Stimulated activated CD4-positive, alpha-beta T cell treated with anti-CD3 and anti-CD28 coated beads, Interleukin-4, amount 100 ng/mL, for 4 hours (primary cell): Measurements from ENCODE around the gene MB21D2.

Experiments used
- DNase-seq, 2 experiments: peaks; one replicate each; pipeline ENCODE4 v3.0.0-alpha.2; 2020

The MB21D2 gene

DNA sequence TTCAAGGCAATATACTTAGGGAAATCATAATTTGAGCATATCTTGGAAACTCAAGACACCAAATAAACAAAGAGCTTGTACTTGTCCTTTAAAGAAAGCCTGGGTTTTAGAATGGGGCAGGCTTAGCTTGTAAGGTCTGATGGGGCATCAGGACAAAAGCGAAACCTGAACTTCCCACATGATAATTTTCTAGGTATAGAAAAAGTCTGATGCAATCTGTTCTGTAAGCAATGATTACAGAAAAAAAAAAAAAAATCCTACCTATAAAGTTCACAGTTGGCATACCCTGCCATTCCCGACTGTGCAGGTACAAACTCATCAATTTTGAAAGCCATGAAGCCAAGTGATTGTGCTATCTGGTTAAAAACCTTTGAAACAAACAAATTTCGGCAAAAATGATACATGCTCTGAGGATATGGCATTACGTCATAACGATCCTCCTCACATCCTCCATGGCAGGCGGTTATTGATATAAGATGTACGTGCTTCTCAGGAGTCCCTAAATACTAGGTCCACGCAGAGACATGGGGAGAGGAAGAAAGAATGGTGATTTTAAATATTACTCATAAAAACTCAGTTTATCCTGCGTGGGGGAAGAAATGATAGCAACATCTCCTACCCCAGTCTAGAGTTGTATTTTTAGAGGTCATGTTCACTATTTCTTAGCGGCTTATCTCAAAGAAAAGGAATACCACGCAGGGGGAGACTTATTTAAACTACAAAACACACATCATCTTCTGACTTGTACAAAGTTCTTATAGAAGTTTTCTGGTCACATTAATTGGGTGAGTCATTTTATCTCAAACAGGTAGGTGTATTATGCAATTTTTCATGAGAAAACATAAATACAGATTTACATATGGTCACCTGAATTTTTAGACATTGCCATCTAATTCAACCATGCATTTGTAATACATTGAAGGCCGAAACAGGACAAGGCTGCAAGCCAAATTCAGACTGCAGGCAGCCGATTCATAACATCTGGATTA is 27.0 kb downstream of the MB21D2 start:
- no peak for DNase-seq

DNA sequence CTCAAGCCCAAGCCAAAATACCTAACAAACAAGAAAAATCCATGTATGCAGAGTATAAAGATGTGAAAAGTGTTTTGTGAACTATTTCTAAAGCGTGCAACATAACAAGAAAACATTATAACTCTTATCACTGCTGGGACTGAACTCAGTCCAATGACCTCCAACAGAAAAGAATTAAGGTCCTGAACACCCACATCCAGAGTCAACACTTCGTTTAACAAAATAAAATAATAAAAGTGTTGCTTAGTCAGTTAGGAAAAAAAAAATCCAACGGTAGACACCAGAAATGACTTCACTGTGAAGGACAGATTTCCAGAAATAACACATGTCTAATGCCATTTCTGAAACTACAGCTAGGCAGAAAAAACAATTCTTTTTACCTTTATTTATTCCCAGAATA is 28.0 kb downstream of the MB21D2 start:
- DNase-seq = no peak

DNA sequence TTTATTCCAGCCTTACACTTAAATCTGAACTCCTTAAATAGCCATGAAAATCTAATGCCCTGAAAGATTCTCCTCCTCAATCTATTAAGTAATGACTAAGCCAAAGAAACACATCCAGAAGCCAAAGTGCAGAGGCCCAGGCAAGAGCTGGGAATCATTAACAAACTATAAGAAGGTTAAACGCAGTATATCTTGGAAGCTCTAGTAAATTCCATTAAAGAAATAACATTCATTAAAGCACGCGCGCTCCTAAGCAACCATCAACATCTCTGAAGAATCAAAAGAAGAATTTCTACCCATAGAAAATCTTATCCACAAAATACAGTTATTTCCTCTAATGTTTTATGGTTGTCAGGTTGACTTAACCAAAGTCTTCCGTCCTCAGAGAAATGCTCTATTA is 29.5 kb downstream of the MB21D2 start:
- DNase-seq = no peak

DNA sequence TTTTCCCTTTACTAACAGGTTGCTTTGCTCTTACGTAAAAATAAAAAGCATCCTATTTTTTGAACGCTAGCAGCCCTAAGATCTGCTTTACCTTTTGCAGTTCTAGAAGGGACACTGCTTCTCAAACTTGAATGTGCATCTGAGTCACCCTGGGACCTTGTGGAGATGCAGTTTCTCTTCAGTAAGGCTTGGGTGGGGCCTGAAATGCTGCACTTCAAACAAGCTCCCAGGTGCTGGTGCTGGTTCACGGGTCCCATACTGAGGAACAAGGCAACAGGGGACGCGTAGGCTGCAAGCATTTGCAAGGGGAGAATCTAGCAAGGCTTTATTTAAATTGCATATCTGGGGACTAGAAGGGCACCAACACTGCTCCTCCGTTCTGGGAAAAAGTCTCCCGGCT is 30.0 kb downstream of the MB21D2 start:
- no peak for DNase-seq

DNA sequence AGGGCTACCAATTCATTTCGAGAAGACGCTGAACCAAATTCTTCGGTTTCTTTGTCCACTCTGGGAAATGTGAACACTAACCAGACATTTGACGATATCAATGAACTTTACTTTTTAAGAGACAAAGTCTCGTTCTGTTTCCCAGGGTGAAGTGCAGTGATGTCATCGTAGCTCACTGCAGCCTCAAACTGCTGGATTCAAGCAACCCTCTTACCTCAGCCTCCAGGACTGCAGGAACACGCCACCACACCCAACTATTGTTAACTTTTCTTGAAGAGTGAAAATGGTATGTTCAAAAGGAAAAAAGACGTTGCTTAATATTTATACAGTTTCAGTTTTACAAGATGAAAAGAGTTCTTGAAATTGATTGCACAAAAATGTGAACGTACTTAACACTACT is 30.6 kb downstream of the MB21D2 start:
- no peak for DNase-seq

DNA sequence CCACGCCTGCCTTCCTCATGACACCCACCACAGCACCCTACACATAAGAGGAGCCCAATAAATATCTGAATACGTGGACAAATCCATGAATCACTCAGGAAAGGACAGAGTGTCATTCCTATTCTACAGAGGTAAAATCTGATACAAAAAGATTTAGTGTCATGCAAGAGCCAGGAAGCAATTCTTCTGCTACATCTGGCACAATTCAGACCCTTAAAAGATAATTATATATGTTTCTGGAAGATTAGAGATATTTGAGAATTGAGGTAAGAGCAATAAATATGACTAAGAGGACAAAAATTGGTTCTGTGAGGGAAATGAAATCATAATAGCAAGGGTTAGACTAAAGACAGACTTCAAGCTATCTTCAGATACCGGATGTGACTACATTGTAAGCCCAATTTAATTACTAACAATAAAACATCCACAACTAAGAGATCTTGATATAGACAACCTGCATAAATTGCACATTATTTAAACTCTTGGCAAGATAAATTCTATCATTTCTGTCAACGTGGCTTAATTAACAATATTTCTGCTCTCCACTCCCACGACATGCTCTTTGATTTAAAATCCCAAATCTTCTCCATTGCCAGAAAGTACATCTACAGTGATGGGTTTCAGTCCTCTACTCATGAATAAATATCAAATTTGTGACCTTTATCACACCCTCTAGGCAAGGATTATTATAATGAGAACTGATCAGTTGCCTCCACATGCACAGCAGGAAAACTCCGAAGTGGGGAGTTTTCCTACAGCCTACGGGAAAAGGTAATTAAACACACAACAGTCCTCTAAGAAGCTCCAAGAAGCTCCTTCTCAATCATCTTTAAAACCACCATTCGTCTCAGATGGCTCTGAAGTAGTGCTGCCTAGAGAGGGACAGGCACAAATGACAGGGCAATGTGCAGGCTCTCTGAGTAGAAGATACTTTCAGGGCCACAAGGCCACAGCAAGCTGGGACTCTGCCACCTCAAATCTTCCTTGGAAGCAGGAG is 32.6 kb downstream of the MB21D2 start:
- no peak for DNase-seq

DNA sequence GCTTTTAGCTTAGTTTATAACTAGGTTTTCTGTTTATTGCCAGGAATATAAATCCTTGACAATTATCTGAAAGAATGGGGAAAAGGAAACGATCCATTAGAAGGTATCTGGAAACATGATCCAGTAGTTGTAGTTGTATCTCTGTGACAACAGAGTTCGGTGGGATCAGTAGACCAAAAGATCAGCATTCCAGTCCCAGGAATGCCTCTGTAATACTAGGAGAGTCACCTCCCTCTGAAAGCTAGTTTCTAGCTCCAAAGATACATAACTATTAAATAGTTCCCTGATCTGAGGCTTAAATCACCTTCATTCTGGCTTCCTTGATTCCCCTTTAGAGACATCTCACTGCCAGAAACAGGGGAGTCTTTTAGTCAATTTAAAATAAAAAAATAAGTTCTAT is 34.1 kb downstream of the MB21D2 start:
- no peak for DNase-seq

DNA sequence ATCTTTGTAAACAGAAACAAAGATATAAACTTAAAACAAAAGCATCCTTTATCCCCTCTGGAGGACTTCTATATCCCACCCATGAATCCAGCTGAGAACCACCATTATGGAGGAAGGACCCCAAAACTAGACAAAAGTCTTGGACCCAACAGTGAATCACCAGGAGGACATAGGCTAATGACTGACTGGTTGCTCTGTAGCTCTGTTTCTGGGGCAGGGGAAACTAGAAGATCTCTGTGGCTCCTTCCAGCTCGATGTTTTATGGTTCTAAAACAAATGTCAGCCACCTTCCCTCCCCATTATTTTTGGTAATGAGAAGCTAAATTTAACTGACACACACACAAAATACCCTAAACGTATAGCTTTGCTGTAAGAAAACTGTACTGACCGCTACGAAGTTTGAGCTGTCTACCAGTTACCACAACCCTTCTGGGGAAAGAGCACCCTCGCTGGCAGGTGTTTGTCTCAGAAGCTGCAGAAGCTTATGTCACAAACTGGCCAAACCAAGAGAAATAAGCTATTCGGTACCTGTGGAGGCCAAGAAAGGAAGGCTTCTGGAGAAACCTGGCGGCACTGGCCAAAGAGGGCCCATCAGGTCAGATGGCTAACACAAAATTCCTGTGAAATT is 36.4 kb downstream of the MB21D2 start:
- no peak for DNase-seq

DNA sequence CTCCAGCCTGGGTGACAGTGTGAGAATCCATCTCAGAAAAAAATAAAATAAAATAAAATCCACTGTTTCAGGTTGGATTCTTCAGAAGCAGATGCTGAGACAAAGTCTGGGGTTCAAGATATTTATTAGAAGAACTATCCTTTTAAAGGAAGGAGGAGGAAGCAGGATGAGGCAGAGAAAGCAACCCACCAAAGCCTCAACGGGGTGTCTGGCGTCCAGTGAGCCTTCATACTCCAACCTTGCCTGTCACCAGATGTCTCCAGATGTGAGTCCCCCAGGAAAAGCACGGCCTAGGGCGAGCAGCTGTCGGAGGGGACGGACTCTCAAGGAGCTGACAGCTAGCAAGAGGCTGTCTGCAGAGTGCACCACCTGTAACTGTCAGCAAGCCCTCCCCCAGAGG is 37.3 kb downstream of the MB21D2 start:
- no peak for DNase-seq

DNA sequence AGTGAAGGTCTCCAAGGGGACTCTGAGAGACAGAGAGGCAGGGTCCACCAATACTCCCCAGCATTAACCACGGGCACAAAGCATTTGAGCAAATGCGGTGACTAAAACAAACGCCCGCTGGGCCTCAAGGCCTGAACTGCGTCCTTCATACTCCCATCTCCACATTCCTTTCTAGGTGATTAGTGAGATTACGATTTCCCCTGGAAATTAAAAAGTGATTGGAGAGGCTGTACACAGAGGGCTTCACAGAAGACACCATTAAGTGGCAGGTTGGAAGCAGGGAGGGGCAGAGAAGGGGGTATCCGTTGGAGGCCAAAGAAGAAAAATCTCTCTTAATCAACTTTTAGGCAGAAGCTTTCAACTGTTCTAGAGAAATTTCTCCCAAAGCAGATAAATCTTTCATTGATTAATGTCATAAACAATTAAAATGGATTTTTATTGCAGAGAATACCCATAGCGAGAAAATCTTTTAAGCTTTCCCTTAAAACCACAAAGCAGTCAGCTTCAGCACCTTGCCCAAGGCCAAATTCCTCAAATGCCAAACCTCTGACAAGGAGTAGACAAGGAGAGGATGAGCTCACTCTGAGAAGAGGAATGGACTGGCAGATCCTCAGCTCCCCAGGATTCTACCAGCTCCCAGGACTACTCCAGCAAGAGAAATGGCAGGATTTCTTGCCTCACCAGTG is 38.2 kb downstream of the MB21D2 start:
- no peak for DNase-seq

DNA sequence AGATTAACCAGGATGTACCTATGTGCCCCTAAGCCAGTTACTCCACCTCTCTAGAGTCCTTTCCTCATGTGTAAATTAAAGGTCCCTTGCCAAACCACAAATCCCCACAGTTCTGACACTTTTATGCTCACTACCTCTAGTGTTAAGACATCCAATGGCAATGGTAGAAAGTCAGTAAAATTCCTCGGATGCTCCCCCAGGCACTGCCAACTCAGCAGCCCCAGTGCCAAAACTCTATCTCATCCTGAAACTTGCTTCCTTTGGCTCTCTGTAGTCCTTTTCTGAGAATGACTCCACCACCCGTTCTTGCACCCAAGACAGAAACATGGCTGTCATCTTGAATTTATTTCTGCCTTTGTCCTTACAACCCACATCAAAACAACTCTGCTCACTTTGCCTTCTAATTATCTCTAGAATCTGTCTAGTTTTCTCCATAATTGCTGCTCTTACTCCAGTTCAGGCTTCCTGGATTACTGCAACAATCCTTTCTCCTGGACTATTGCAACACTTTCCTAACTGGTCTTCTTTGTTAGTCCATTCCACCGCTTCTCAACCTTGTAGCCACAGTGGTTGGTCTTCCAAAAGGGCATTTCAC is 41.6 kb downstream of the MB21D2 start:
- DNase-seq = no peak

DNA sequence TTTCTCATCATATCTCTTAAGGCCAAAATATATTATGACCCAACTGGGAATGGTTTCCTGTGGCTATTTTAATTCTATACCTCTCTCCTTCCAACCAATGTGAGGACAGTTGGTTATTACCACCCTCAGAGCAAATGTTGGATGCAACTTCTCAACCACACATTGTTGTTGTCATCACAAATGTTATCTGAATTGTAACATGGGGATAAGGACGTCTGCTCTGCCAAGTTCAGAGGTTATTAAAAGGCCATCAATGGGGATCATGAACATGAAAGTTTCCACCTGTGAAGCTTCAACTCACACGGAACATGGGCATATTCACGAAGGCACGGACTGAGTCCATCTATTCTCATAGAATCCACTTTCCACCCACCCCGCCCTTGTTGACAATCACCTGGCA is 46.8 kb downstream of the MB21D2 start:
- DNase-seq = no peak

DNA sequence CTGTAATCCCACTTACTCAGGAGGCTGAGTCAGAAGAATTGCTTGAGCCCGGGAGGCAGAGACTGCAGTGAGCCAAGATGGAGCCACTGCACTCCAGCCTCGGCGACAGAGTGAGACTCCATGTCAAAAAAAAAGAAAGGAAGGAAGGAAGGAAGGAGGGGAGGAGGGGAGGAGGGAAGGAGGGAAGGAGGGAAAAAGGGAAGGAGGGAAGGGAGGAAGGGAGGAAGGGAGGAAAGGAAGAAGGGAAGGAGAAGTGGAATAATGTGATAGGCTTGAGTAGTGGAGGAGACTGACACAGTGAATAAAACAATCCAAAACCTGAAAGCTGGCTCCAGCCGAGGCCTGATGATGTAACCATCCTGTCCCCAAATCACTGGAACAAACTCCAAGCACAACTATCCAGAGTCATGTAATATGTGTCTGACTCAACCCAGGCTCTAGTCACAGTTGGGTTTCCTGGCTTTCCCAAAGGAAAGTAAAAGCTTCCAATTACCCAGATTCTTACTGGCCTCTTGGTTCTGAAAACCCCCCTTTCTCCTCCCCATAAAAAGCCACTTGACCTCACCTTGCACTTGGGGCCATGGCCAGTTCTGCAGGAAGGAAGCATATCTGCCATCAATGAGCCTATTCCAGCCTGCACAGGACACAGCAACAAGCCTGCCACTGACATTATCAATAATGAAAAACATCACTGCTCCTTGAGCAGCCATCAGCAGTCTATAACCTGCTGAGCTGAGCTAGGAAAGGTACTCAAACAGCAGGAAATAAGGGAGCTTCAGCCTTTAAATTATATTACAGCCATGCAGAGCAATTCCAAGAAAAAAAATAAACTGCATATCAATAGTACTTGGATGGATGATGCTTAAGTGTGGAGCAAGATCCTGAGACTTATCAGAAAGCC is 48.3 kb downstream of the MB21D2 start:
- DNase-seq = no peak

DNA sequence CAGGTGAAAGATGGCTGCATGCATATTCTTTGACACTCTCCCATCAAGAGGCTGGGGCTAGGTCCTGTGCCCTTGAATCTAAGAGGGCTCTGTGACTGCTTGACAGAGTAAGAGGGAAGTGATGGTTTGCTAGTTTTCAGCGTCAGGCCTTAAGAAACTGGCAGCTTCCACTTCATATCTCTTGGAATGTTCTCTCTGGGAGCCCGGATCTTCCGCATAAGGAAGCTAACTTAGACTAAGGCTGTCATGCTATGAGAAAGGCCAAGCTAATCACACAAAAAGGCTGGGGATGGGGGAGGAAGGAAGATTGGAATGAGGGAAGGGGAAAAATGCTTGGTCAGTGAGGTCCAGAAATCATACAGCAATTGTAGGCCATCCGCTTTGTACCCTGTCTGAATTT is 50.0 kb downstream of the MB21D2 start:
- DNase-seq = no peak

DNA sequence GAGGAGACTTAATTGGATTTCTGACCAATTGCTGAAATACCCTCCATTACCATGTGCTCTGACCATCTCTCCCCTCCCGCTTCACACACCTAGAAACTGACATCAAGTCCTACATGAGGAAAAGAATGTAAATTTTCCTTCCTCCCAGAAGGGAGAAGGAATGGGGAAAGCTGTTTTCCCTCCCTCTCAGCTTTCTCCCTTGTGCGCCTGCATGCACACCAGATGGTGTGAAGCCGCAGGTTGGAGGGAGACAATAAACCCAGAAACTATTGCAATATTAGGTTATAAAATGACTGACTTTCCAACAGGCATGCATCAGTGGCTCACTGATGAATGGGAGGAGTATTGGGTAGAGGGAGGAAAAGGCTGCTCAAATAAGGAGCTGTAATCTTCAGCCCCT is 50.9 kb downstream of the MB21D2 start:
- DNase-seq = no peak

DNA sequence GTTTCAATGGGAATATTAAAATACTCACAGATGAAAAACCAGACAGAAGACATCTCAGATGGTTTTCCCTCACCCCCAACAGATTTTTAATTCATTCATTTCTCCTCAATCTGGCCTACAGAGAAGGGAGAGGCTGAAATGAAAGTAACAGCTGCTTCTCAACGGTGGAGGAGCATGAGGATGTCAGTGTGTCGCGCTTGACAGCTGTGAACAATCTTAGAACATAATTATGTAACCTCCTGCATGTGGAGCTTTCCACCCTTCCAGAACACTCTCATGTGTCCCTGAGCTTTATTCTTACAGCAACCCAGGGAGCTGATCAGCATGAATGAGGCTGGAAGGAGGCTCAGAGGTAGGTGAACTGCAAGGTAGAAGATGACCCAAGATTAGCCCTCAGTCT is 52.7 kb downstream of the MB21D2 start:
- no peak for DNase-seq

DNA sequence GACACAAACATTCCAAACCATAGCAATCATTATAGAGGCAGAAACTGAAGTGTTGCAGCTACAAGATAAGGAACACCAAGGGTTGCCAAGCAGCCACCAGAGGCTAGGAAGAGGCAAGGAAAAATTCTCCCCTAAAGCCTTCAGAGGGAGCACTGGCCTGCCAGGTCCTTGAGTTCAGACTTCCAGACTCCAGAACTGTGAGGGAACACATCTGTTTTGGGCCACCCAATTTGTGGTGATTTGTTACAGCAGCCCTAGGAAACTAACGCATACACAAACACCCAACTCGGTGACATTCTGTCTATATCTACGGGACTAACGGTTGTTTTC is 54.6 kb downstream of the MB21D2 start:
- no peak for DNase-seq

DNA sequence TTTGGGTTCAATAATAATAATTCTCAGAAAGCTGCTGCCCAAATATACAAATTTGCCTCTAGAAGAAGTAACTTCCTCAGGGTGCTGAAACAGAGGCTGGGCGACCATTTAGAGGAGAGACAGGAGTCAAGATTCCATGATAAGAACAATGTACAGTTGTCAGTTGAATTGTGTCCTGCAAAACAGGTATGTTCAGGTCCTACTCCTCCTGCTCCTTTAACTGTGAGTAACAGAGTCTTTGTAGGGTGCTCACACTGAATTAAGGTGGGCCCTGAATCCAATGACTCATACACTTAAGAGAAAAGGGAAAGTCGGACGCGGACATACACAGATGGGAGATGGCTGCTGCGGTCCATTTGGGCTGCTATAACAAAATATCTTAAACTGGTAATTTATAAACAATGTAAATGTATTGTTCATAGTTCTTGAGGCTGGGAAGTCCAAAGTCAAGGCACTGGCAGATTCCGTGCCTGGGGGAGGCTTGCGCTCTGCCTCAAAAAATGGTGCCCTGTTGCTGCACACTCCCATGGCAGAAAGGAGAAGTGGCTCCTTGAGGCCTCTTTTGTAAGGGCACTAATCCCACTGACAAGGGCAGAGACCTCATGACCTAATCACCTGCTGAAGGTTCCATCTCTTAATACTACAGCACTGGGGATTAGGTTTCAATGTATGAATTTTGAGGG is 55.1 kb downstream of the MB21D2 start:
- no peak for DNase-seq

DNA sequence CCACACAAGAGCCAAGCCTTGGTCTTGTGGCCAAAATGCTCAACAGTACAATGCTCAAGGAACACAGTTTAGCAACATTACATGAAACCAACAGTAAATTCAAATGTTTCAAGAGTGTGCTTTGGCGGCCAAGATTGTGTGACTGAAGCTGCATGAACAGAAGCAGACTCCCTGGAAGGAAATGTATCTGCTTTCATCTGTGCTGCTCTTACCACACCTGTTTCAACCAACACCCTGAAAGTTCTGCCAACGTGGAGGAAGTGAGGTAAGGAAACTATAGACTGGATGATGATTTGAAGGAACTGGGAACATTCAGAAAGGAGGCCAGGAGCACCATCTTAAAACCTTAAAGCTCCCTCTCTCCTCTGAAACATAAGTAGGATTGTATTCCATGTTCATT is 55.7 kb downstream of the MB21D2 start:
- no peak for DNase-seq

DNA sequence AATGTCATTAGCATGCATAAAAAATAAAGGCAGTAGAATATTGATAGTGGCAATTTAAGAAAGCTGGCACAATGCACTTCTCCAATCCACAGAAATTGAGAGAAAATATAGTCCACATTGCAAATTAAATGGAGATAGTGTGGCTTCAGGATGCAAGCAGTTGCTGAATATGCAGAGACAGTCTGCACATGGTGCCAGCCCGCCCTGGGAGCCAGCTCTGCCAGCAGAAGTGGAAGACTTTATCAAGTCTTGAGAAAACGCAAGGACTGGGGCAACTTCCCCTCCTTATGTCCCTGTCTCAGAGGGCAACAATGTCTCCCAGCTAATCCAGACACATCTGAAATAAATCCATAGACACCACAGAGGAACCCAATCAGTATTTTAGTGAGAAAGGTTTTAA is 57.2 kb downstream of the MB21D2 start:
- no peak for DNase-seq
